Suprapubic skin (tissue), 4 donors: ENCODE measurements around the gene UBR3. TPM values are rescaled to one million over a fixed set of nuclear protein-coding genes. Genes with fewer than 3 reads are reported as not detected.

Experiments used
- DNase-seq, 2 donors: peaks; one replicate each; pipeline ENCODE4 v3.0.0-alpha.2; 2019; ENCODE audit warnings: low spot score in 2 of 2
- H3K27ac ChIP-seq: fragments of 200-600 bp; sonication (generic); one replicate; pipeline ENCODE4 v1.5.1; 2019
- H3K27me3 ChIP-seq: fragments of 200-600 bp; sonication (generic); one replicate; pipeline ENCODE4 v1.5.1; 2019
- H3K36me3 ChIP-seq: fragments of 200-600 bp; sonication (generic); one replicate; pipeline ENCODE4 v1.5.1; 2019
- H3K4me1 ChIP-seq: fragments of 200-600 bp; sonication (generic); one replicate; pipeline ENCODE4 v1.5.1; 2019
- H3K4me3 ChIP-seq: fragments of 200-600 bp; sonication (generic); one replicate; pipeline ENCODE4 v1.5.1; 2019; ENCODE audit warnings: mild to moderate bottlenecking
- H3K9me3 ChIP-seq: fragments of 200-600 bp; sonication (generic); one replicate; pipeline ENCODE4 v1.5.1; 2019
- EP300 ChIP-seq: sonication (generic); formaldehyde crosslinking; IDR thresholded peaks from one replicate; pipeline ENCODE4 v1.6.1; 2017; ENCODE audit warnings: antibody characterized with exemption
- POLR2A ChIP-seq, 2 donors: fragments of 450-650 bp; IDR thresholded peaks; one replicate each; pipeline ENCODE4 v1.6.1; 2017; ENCODE audit warnings: antibody characterized with exemption in 2 of 2, mild to moderate bottlenecking in 2 of 2, moderate library complexity in 2 of 2
- POLR2AphosphoS5 ChIP-seq, 3 donors: sonication (generic); formaldehyde crosslinking; IDR thresholded peaks; one replicate each; pipeline ENCODE4 v1.6.1; 2017; ENCODE audit warnings: antibody characterized with exemption in 3 of 3
- WGBS: methylation state at CpG from one replicate; pipeline ENCODE4 v1.1.5; 2018; 5-methylcytosine and 5-hydroxymethylcytosine counted together
- total RNA-seq, 4 donors: library from RNA; depleted of rRNA; stranded (reverse); fragments of >200 nt; gene quantifications; one replicate each; pipeline ENCODE4 v1.1.0, GENCODE V29; 2016
- TF ChIP-seq, protein P1 (sequence below), 2 donors: fragments of 200-600 bp in 1 of 2; fragments of 450-650 bp in 1 of 2; sonication (generic) in 1 of 2; IDR thresholded peaks; one replicate each; pipeline ENCODE4 v1.5.1; 2016 to 2019; ENCODE audit warnings: antibody characterized with exemption in 2 of 2, mild to moderate bottlenecking in 1 of 2, moderate library complexity in 1 of 2

Gene UBR3, protein sequence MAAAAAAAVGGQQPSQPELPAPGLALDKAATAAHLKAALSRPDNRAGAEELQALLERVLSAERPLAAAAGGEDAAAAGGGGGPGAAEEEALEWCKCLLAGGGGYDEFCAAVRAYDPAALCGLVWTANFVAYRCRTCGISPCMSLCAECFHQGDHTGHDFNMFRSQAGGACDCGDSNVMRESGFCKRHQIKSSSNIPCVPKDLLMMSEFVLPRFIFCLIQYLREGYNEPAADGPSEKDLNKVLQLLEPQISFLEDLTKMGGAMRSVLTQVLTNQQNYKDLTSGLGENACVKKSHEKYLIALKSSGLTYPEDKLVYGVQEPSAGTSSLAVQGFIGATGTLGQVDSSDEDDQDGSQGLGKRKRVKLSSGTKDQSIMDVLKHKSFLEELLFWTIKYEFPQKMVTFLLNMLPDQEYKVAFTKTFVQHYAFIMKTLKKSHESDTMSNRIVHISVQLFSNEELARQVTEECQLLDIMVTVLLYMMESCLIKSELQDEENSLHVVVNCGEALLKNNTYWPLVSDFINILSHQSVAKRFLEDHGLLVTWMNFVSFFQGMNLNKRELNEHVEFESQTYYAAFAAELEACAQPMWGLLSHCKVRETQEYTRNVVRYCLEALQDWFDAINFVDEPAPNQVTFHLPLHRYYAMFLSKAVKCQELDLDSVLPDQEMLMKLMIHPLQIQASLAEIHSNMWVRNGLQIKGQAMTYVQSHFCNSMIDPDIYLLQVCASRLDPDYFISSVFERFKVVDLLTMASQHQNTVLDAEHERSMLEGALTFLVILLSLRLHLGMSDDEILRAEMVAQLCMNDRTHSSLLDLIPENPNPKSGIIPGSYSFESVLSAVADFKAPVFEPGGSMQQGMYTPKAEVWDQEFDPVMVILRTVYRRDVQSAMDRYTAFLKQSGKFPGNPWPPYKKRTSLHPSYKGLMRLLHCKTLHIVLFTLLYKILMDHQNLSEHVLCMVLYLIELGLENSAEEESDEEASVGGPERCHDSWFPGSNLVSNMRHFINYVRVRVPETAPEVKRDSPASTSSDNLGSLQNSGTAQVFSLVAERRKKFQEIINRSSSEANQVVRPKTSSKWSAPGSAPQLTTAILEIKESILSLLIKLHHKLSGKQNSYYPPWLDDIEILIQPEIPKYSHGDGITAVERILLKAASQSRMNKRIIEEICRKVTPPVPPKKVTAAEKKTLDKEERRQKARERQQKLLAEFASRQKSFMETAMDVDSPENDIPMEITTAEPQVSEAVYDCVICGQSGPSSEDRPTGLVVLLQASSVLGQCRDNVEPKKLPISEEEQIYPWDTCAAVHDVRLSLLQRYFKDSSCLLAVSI (N-terminal part only)
- total RNA-seq, result 100 to 1,000 TPM in 1 of 4 donors, 10 to 100 TPM in 3; 41.9 to 140 (median 60.4) TPM

DNA sequence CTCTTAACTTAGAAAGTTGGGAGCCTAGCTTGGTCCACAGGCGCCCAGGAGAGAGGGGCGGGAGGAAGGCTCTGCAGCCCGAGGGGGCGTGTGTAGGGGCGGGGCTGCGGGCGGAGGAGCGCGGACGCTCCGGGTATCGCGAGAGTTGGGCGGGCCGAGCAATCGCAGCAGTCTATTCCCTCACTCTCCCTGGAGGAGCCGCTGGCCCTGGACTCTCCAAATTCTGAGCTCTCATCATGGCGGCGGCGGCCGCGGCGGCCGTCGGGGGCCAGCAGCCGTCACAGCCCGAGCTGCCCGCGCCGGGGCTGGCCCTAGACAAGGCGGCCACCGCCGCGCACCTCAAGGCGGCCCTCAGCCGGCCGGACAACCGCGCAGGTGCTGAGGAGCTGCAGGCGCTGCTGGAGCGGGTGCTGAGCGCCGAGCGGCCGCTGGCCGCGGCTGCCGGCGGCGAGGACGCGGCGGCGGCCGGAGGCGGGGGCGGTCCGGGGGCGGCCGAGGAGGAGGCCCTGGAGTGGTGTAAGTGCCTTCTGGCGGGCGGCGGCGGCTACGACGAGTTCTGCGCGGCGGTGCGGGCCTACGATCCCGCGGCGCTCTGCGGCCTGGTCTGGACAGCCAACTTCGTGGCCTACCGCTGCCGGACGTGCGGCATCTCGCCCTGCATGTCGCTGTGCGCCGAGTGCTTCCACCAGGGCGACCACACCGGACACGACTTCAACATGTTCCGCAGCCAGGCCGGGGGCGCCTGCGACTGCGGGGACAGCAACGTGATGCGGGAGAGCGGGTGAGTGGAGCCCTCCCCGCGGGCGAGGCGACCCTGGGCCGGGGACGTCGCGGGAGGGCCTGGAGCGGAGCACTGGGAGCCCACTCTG, at the start of gene UBR3:
Gene UBR3 (plus strand): TSS at position 183 of the 869 bp plus-strand sequence. CDS start 54 bp downstream, at position 237.
- Histone ChIP-seq H3K27me3 (no peaks in the 10 kb centered on the region), H3K9me3 (no peaks in the 10 kb centered on the region), H3K27ac (peak within 1 kb of the TSS; percentile 94), H3K36me3 (no peaks in the 10 kb centered on the region), H3K4me1 (peaks cover 61% of the 10 kb centered on the region), H3K4me3 (peak within 1 kb of the TSS; percentile 95)
- peak; percentile 94 to 96 for DNase-seq
- TF ChIP-seq EP300 (no peak), POLR2AphosphoS5 (IDR thresholded peaks at IDR 0.05) (peak in 1 of 3 donors; percentile 36), POLR2A (IDR thresholded peaks at IDR 0.05) (peak; percentile 80 to 82)
- TF ChIP-seq, protein P1, sequence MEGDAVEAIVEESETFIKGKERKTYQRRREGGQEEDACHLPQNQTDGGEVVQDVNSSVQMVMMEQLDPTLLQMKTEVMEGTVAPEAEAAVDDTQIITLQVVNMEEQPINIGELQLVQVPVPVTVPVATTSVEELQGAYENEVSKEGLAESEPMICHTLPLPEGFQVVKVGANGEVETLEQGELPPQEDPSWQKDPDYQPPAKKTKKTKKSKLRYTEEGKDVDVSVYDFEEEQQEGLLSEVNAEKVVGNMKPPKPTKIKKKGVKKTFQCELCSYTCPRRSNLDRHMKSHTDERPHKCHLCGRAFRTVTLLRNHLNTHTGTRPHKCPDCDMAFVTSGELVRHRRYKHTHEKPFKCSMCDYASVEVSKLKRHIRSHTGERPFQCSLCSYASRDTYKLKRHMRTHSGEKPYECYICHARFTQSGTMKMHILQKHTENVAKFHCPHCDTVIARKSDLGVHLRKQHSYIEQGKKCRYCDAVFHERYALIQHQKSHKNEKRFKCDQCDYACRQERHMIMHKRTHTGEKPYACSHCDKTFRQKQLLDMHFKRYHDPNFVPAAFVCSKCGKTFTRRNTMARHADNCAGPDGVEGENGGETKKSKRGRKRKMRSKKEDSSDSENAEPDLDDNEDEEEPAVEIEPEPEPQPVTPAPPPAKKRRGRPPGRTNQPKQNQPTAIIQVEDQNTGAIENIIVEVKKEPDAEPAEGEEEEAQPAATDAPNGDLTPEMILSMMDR (IDR thresholded peaks at IDR 0.05), result no peak
- WGBS, result 0% methylated on average over 21 of the region's 104 CpGs

DNA sequence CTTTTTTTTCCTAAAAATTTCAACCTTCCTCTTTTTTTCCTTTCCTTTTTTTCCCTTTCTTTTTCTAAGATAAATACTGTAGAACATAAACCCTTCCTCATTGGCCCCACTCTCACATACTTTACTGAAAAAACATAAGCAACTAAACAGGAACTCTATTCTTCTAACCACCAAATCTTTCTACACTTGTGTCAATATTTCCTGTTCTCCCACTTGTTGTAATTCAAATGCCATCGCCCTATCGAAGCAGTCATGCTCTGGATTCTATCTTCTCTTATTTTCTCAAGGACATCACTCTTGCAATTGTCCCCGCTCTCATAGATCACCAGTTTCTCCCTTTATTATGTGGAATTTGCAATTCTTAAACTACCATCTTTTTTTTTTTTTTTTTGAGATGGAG, 48.8 kb upstream of the UBR3 start:
- TF ChIP-seq, protein P1 (IDR thresholded peaks at IDR 0.05), result no peak
- TF ChIP-seq POLR2A (IDR thresholded peaks at IDR 0.05) (no peak), POLR2AphosphoS5 (IDR thresholded peaks at IDR 0.05) (no peak), EP300 (no peak)
- DNase-seq, result no peak
- no peaks in the 10 kb centered on the region for H3K27me3 ChIP-seq
- H3K36me3 ChIP-seq, result no peaks in the 10 kb centered on the region
- no peak overlapping the region for H3K27ac ChIP-seq
- 77% methylated on average over 3 of the region's 3 CpGs for WGBS
- no peaks in the 10 kb centered on the region for H3K4me1 ChIP-seq
- H3K9me3 ChIP-seq, result no peaks in the 10 kb centered on the region
- no peak overlapping the region for H3K4me3 ChIP-seq

DNA sequence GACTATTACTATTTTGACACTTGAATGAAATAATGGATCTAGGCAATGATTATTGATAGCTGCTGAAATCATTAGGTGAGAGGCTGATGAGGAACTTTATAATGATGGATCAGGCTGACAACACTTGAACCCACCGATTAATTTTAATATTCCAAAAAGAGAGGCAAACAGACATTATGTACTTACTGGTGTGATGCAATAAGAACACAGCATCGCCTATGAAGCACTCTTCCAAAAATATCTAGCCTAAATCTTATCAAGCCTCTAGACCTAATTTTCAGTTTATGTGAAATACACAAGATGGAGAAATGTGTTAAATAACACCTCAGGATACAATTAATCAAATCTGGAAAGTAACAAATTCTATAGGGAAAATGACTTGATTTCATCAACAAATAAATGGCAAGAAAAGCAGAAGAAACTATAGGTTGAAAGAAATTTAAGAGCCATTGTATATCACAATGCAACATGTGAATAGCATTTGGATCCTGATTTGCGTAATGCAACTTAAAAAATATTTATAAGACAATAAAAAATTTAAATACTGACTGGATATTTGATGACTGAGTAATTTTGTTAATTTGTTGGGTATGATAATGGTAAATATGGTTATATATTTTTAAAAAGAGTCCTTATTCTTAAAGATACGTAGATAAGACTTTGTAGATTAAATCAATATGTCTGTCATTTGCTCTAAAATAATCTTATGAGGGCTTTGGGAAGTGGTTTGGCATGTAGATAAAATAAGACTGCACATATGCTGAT, 45.8 kb upstream of the UBR3 start:
- Histone ChIP-seq H3K27ac (no peak overlapping the region), H3K36me3 (no peaks in the 10 kb centered on the region), H3K4me1 (no peaks in the 10 kb centered on the region), H3K4me3 (no peak overlapping the region), H3K9me3 (no peaks in the 10 kb centered on the region), H3K27me3 (no peaks in the 10 kb centered on the region)
- 81% methylated on average over 4 of the region's 4 CpGs for WGBS
- DNase-seq, result no peak
- no peak for TF ChIP-seq POLR2A (IDR thresholded peaks at IDR 0.05)
- TF ChIP-seq POLR2AphosphoS5 (IDR thresholded peaks at IDR 0.05), result no peak
- TF ChIP-seq EP300, result no peak
- TF ChIP-seq, protein P1 (IDR thresholded peaks at IDR 0.05), result no peak

DNA sequence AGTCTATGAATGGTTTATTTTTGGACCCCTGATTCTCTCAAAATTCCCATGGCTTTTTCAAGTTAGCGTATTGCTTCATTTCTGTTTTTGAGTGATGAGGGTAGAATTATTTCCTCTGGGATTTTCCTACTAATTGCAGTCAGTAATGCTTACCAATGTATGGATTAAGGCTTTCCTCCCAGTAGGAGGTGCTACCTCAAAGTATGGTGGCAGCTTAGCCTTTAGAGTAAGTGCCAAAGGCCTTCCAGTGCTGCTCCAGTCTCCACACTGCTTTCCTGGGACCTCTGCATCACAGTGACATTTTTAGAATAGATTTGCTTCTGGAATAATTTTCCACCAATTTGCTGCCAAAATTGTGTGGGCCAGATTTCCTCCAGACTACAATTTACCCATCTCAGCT, 44.7 kb upstream of the UBR3 start:
- H3K27me3 ChIP-seq, result no peaks in the 10 kb centered on the region
- no peak overlapping the region for H3K4me3 ChIP-seq
- H3K9me3 ChIP-seq, result no peaks in the 10 kb centered on the region
- TF ChIP-seq, protein P1 (IDR thresholded peaks at IDR 0.05), result no peak
- TF ChIP-seq EP300 (no peak), POLR2AphosphoS5 (IDR thresholded peaks at IDR 0.05) (no peak), POLR2A (IDR thresholded peaks at IDR 0.05) (no peak)
- no peaks in the 10 kb centered on the region for H3K4me1 ChIP-seq
- H3K27ac ChIP-seq, result no peak overlapping the region
- no peak for DNase-seq
- WGBS, result 88% methylated on average over 1 of the region's 1 CpG
- no peaks in the 10 kb centered on the region for H3K36me3 ChIP-seq
